Peyer's patch (tissue), 4 donors: Measurements from ENCODE around the gene PACS2.

Experiments
- POLR2A ChIP-seq, 2 donors: fragments of 450-650 bp; IDR thresholded peaks; one replicate each; pipeline ENCODE4 v1.5.1; 2017; ENCODE audit warnings: antibody characterized with exemption in 2 of 2, mild to moderate bottlenecking in 2 of 2, moderate library complexity in 2 of 2
- TF ChIP-seq, protein P1 (sequence below), 6 experiments: fragments of 450-650 bp in 4 of 6; fragments of 200-600 bp in 2 of 6; sonication (generic) in 1 of 6; IDR thresholded peaks; one replicate each; pipeline ENCODE4 v1.5.1; 2017 to 2019; ENCODE audit warnings: antibody characterized with exemption in 6 of 6, mild to moderate bottlenecking in 3 of 6, moderate library complexity in 1 of 6

DNA sequence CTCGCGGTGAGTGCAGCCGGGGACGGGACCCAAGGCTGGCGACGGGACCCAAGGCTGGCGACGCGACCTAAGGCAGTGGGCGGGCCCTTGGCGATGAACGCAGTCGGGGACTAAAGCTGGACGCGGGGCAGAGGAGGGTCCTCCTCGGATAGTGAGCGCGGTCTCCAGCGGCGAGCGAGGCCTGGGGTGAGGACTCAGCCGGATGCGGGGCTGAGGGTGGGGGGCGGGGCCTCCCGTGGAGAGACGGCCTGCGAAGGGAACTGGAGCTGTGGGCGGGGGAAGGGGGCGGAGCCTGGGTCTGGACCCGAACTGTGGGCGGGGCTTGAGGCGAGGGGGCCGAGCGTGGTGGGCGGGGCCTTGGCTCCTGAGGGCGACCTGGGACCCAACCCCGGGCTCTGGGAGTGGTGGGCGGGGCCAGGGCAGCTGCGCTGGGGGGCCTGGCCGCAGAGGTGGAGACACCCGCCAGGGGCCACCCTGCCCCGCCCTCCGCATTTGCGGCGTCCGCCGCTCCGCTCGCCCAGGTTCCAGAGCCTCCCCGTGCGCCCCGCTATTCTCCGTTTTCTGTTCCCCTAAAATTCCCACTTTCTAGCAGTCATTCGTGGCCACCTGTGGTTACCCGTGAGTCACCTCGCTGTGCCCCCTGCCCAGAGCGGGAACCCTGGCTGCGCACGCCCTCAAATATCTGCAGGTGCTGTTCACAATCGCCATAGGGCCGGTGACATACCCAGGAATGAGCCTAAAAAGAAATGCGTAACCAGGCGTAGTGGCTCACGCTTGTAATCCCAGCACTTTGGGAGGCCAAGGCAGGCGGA is 13.2 kb upstream of the PACS2 start:
- TF ChIP-seq, protein P1, sequence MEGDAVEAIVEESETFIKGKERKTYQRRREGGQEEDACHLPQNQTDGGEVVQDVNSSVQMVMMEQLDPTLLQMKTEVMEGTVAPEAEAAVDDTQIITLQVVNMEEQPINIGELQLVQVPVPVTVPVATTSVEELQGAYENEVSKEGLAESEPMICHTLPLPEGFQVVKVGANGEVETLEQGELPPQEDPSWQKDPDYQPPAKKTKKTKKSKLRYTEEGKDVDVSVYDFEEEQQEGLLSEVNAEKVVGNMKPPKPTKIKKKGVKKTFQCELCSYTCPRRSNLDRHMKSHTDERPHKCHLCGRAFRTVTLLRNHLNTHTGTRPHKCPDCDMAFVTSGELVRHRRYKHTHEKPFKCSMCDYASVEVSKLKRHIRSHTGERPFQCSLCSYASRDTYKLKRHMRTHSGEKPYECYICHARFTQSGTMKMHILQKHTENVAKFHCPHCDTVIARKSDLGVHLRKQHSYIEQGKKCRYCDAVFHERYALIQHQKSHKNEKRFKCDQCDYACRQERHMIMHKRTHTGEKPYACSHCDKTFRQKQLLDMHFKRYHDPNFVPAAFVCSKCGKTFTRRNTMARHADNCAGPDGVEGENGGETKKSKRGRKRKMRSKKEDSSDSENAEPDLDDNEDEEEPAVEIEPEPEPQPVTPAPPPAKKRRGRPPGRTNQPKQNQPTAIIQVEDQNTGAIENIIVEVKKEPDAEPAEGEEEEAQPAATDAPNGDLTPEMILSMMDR (IDR thresholded peaks at IDR 0.05) = no peak
- peak; percentile 43 to 74 for TF ChIP-seq POLR2A (IDR thresholded peaks at IDR 0.05)
